CD4-positive, alpha-beta T cell treated with Interleukin-6 at 100 ng/mL for 8 hours (primary cell): Measurements from ENCODE around the gene PTPRG.

ENCODE experiments used
- DNase-seq: peaks from one replicate; pipeline ENCODE4 v3.0.0-alpha.2; 2020; ENCODE audit warnings: mixed read lengths, low spot score

PTPRG gene

GRCh38 chr3:61897848-61898247 lies 336.5 kb downstream of the PTPRG start:
- no peak for DNase-seq

DNA sequence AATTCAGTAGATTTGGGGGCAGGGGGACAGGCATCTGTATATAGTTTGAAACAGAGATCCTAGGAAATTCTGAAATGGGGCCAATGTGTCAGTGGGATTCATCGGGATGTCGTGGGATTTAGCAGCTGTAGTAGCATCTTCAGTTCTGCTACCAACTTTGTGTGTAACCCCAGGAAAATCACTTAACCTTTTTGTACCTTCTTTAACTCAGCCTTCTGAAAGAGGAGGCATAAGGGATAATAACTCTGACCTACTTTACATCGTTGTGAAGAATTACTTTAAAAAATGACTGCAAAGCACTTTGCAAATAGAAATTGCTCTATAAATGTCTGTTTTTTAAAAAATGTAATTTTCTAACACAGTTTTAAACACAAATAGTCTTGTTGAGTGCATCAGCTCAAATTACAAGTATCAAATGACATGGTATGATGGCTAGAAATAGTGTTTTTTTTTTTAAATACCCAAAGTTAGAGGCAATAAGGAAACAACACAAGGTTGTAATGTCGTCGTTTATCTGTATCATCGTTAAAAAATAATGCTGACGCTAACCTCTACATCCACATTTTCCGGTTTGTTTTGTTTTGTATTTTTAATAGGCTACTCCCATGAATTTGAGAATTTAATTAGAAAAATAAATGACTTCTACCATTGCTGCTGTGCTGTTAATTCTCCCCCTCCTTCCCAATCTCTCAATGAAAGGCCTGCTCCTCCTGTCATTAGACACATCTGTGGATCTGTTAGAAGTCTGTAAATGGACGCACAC lies 338.5 kb downstream of the PTPRG start:
- no peak for DNase-seq

- DNase-seq, result no peak
Observed at GRCh38 chr3:61901496-61901895, 340.1 kb downstream of the PTPRG start.

DNA sequence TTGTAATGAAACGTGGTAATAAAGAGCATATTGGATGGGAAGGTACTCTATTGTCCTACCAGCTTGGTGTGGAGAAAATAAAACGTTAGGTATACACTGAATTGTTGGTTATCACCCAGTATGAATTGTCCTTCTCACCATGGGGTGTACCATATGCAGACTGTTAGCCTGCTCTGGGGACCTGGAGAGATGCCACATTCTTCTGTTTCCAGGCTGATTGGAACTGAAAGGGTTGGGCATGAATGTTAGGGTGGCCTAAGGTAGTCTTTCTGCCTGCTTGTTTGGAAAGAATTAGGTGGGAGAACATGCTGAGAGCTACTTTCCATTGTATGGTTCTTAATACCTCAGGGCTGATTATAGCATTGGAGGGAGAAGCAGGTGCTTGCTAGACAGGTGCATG lies 340.6 kb downstream of the PTPRG start:
- no peak for DNase-seq

- no peak for DNase-seq
Observed at GRCh38 chr3:61903074-61903473, 341.7 kb downstream of the PTPRG start.

DNA sequence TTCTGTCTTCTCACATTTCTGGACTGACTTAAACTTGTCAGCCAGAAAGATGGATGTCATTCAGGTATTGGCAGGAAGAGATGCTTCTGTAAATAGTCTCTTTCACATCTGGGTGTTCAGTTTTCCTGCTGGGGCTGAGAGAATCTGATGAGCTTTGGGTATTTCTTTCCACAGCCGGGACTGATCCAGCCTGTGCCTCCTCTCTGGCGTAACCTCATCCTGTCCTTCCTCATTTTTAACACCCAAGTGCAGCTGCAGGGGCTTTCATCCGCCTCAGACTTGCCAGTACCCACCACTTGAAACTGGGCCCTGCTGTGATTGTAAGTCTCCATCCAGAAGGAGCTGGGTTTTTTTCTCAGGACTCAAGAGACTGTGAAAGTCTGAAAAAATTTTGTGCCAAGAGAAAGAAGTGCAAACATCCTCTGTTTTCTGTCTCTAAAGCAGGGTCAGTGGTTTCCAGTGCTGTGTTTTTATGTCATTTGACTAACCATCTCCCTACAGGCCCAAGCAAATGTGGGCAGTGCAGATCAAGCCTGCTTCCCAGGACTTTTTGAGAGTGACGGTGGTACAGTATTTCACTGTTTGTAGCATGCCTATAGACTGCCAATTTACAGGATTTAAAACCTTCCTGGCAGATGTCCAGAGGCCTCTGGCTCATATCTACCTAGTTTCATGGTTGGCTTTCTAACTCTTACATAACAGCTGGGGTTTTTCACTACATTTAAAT lies 342.7 kb downstream of the PTPRG start:
- DNase-seq, result no peak

- no peak for DNase-seq
Observed at GRCh38 chr3:61907210-61907795, 345.9 kb downstream of the PTPRG start.

DNA sequence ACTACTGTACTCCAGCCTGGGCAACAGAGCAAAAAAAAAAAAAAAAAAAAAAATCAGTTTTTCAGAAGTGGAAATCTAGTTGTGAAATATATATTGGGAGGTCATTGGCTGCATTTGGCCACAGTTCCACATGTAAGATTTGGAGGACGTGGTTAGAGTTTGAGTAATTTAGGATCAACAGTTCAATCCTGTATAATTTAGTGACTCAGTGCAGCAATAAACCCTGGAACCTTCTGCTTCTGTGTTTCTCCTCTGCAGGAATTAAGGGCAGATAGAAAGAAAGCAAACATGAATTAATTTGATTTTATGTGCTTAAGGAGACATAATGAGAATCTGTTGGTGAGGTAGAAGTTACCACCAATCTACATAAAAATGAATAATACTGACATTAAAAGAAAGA lies 347.0 kb downstream of the PTPRG start:
- no peak for DNase-seq

DNA sequence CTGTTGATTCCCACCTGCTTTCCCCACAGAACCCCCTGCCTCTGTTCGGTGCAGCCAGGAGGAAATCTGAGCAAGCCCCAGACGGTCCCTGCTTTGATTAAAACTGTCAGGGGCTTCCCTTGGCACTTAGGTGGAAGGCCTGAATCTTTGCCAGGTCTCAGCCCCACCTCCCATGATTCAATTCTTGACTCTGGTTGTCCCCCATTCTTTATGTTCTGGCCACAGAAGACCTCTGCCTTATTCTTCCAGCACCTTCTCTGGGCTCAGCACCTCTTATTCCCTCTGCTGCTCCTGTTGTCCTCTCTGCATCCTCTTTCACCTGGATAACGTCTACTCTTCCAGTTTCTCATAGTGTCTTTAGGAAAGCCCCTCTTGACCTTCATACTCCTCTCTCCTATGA lies 349.4 kb downstream of the PTPRG start:
- no peak for DNase-seq

- DNase-seq, result no peak
Observed at GRCh38 chr3:61912158-61912557, 350.8 kb downstream of the PTPRG start.

DNA sequence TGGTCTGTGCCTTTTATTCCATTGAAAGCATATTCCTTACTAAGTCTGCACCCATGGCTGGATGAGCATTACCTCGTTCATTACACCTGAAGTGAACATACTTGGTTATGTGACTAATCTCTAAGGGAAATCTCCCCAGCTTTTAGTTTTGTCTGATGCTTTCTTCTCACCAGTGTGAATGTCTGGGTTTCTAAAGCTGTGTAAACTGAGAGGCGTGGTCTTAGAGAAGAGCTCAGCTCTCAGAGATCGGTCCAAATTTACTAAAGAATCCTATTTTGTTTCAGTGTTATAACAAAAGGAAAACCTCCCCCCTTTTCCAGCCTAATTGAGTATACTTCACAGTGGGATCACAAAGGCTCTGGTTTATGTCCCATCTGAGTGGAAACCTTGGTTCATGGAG lies 352.3 kb downstream of the PTPRG start:
- DNase-seq, result no peak

DNA sequence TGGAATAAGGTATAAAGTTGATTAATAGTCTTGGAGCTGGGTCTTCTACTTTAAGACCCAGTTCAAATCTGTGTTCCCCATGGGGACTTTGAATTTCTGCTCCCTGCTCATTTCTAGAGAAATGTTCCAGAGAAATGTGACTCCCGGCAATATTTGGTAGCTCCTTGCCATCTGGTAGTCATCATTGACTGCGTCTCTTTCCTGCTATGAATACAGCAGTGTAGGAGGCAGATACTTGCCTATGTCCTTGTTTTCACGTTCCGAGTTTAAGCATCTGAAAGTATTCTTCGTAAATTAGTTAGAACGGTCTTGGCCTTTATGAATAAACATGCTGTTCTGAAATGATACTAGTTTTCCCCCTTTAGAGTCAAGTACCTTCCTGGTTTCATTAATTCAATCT lies 352.9 kb downstream of the PTPRG start:
- DNase-seq, result no peak

- DNase-seq, result no peak
Observed at GRCh38 chr3:61915296-61915695, 353.9 kb downstream of the PTPRG start.

GRCh38 chr3:61919371-61919770 lies 358.0 kb downstream of the PTPRG start:
- no peak for DNase-seq

DNA sequence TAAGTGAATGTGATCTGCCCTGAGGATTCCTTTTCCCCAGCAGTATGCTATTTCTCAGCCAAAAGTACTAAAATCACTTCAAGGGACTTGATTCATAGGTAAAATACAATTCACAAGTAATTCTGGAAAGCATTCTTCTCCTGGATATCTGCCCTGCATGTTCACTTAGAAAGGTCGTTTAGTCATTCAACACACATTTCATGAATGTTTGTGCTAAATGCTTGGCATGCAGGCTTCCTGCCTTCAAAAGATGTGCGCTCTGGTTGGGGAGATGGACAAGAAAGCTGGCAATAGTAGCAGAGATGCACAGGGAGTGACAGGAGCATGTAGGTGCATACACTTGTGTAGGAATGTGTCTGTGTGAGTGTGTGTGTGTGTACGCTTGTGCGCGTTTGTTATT lies 360.7 kb downstream of the PTPRG start:
- no peak for DNase-seq

GRCh38 chr3:61924090-61924735 lies 362.8 kb downstream of the PTPRG start:
- no peak for DNase-seq

DNA sequence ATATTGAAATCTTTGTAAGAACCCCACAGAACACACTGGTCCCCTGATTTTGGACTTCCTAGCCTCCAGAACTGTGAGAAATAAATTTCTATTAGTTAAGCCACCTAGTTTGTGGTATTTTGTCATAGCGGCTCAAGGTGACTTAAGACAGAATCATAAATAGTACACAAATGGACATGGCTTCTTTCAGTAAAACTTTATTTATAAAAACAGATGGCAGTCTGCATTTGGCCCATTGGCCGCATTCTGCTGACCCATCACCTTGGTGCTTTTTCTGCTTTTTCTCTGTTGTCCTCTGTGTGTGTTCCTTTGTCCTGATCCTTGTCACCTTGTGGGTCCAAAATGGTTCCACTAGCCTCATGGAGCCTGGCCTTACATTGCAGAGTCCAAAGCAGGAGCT lies 363.6 kb downstream of the PTPRG start:
- no peak for DNase-seq

DNA sequence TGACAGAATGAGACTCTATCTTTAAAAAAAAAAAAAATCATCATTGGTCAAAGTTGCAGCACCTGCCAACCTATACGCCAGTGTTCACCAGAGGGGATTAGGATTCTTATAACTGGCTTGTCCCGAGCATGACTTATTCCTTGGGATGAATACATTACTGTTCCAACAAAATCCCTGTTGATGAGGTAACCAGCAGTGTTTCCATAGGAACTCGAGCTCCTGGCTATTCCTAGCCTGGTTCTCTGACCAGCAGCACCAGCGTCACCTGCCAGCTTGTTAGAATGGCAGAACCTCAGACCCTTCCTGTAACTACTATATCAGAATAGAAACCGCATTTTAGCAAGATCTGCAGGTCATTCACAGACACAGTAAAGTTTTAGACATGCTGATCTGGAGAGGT lies 364.4 kb downstream of the PTPRG start:
- DNase-seq, result no peak

DNA sequence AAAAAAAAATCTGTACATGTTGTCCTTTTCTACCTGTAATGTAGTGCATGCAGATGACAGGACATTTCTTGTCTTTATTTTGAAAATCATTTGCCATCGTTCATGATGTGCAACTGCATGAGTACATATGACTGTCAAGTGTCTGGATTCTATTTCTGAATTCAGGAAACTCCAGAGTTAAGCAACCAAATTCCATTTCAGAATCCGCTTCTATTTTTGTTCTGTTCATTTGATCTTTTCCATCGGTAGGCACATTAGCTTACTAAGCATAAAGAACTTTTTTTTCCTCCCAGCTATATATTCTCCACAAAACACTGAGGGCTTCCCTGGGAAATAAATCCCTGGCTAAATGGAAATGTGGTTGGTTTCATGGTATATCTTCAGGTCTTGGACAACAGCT lies 365.6 kb downstream of the PTPRG start:
- DNase-seq, result no peak

DNA sequence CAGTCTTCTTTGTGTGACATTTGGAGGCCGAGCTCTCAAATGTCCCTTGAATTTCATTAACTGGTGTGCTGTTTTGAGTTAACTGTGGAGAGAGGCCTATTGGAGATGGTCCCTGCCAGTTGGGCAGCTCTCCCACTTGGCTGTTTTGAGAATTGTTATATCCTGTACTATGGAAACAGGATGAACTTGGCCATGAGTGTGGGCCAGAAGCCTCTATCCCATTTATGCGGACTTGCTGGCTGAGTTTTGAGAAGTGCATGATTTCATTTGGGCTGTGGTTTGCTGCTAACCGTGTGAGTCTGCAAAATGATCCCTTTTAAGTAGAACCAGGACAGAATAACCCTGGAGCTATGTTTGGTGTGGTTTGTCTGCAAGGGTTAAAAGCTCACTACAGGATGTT lies 366.0 kb downstream of the PTPRG start:
- no peak for DNase-seq

GRCh38 chr3:61928039-61928438 lies 366.7 kb downstream of the PTPRG start:
- no peak for DNase-seq

- DNase-seq, result no peak
Observed at GRCh38 chr3:61928776-61929314, 367.5 kb downstream of the PTPRG start.

DNA sequence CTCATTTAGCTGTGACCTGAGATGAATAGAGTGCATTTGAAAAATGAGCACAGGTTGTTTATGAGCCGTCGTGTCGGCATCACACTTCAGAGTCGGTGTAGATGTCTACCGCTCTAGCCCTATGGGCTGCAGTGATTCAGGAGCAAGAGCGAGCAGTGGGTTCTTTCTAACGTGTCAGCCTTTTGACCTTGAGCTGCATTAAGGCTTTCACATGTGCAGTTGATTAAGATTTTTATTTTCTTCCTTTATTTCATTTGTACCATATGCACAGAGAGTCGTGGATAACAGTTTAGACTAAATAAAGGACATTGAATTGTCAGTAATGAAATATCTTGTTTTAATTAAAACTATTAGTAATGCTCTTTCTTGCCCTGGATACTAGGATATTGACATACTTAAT lies 368.2 kb downstream of the PTPRG start:
- no peak for DNase-seq
